Astrocyte (in vitro differentiated cells and primary cell): ENCODE measurements around the gene DIAPH2. TPM values are rescaled to one million over a fixed set of nuclear protein-coding genes. Genes with fewer than 3 reads are reported as not detected.
A peak's percentile ranks its signal among the peaks of the same experiment; 100 is the strongest.

Source experiments
- DNase-seq: peaks from one replicate; pipeline ENCODE4 v3.0.0-alpha.2; 2010; ENCODE audit warnings: low read depth
- FAIRE-seq: peaks from 2 replicates; lab custom pipeline; 2011; peaks lifted over from hg19 to GRCh38; lab: Jason Lieb, UNC
- H2AFZ ChIP-seq: 2 replicates; pipeline ENCODE4 v1.6.0; 2012; ENCODE audit warnings: low read depth, low read length, inconsistent platforms
- H3K27ac ChIP-seq: 2 replicates; pipeline ENCODE4 v1.5.1; 2011; ENCODE audit warnings: low read depth, low read length, inconsistent platforms
- H3K27me3 ChIP-seq: 2 replicates; pipeline ENCODE4 v1.6.0; 2011; ENCODE audit warnings: low read length, inconsistent platforms; ENCODE audit not compliant: insufficient read depth
- H3K36me3 ChIP-seq: 2 replicates; pipeline ENCODE4 v1.5.1; 2011; ENCODE audit warnings: low read length, inconsistent platforms; ENCODE audit not compliant: insufficient read depth
- H3K4me1 ChIP-seq: 2 replicates; pipeline ENCODE4 v1.5.1; 2011; ENCODE audit warnings: low read length, inconsistent platforms; ENCODE audit not compliant: insufficient read depth
- H3K4me2 ChIP-seq: 2 replicates; pipeline ENCODE4 v1.6.0; 2012; ENCODE audit warnings: low read length, inconsistent platforms
- H3K4me3 ChIP-seq: 2 replicates; pipeline ENCODE4 v1.5.1; 2011; ENCODE audit warnings: low read depth, mild to moderate bottlenecking, low read length, inconsistent platforms; ENCODE audit not compliant: insufficient read depth
- H3K79me2 ChIP-seq: 2 replicates; pipeline ENCODE4 v1.6.0; 2012; ENCODE audit warnings: mild to moderate bottlenecking, low read length, inconsistent platforms; ENCODE audit not compliant: insufficient read depth
- H3K9ac ChIP-seq: 2 replicates; pipeline ENCODE4 v1.6.0; 2012; ENCODE audit warnings: mild to moderate bottlenecking, low read length, inconsistent platforms
- H3K9me3 ChIP-seq: 2 replicates; pipeline ENCODE4 v1.5.1; 2012; ENCODE audit warnings: low read depth, mild to moderate bottlenecking, low read length, inconsistent platforms; ENCODE audit not compliant: insufficient read depth
- H4K20me1 ChIP-seq: 2 replicates; pipeline ENCODE4 v1.6.0; 2012; ENCODE audit warnings: low read length, inconsistent platforms; ENCODE audit not compliant: insufficient read depth
- H3K27ac Mint-ChIP-seq: one replicate; pipeline ENCODE4 v1.8.0; 2021; ENCODE audit warnings: mild to moderate bottlenecking, mixed read lengths; ENCODE audit not compliant: unreplicated experiment
- H3K27me3 Mint-ChIP-seq: one replicate; pipeline ENCODE4 v1.8.0; 2021; ENCODE audit warnings: low read depth, mixed read lengths; ENCODE audit not compliant: unreplicated experiment
- H3K36me3 Mint-ChIP-seq: one replicate; pipeline ENCODE4 v1.8.0; 2021; ENCODE audit warnings: low read depth, mixed read lengths; ENCODE audit not compliant: unreplicated experiment
- H3K4me1 Mint-ChIP-seq: one replicate; pipeline ENCODE4 v1.8.0; 2021; ENCODE audit warnings: low read depth, mixed read lengths; ENCODE audit not compliant: unreplicated experiment
- H3K4me3 Mint-ChIP-seq: one replicate; pipeline ENCODE4 v1.8.0; 2021; ENCODE audit warnings: mild to moderate bottlenecking, moderate library complexity, mixed read lengths; ENCODE audit not compliant: unreplicated experiment
- H3K9me3 Mint-ChIP-seq: one replicate; pipeline ENCODE4 v1.8.0; 2021; ENCODE audit warnings: mild to moderate bottlenecking, mixed read lengths; ENCODE audit not compliant: unreplicated experiment
- CTCF ChIP-seq: IDR thresholded peaks from 2 replicates; pipeline ENCODE4 v1.5.1; 2011; ENCODE audit warnings: low read depth, mild to moderate bottlenecking, inconsistent platforms, low read length, moderate library complexity; ENCODE audit not compliant: insufficient read depth
- EZH2 ChIP-seq: IDR thresholded peaks from 2 replicates; pipeline ENCODE4 v1.6.1; 2012; ENCODE audit warnings: mild to moderate bottlenecking, low read length, inconsistent platforms; ENCODE audit not compliant: insufficient read depth
- total RNA-seq: library from RNA; stranded (reverse); gene quantifications from 2 replicates; pipeline ENCODE4 v1.2.1, GENCODE V29; 2021

DIAPH2 gene
- total RNA-seq, 1 donor from 2014 or later: 9.8 TPM

GRCh38 chrX:96834137-96834536, 149.5 kb downstream of the DIAPH2 start:
- H3K4me1 Mint-ChIP-seq: peaks cover 7% of the 10 kb centered on the region
- no peaks in the 10 kb centered on the region for H3K36me3 ChIP-seq
- TF ChIP-seq EZH2: no peak
- TF ChIP-seq CTCF: no peak
- H3K4me3 Mint-ChIP-seq: no peak overlapping the region
- no peaks in the 10 kb centered on the region for H3K36me3 Mint-ChIP-seq
- H3K4me3 ChIP-seq: no peak overlapping the region
- no peaks in the 10 kb centered on the region for H3K27me3 ChIP-seq
- H3K4me1 ChIP-seq: no peaks in the 10 kb centered on the region
- DNase-seq (no peak), FAIRE-seq (peak; percentile 72)
- H2AFZ ChIP-seq: no peak overlapping the region
- no peaks in the 10 kb centered on the region for H3K79me2 ChIP-seq
- H3K4me2 ChIP-seq: no peak overlapping the region
- no peaks in the 10 kb centered on the region for H3K9me3 Mint-ChIP-seq
- H3K27me3 Mint-ChIP-seq: no peaks in the 10 kb centered on the region
- no peak overlapping the region for H3K27ac ChIP-seq
- H3K9me3 ChIP-seq: no peaks in the 10 kb centered on the region
- H3K27ac Mint-ChIP-seq: no peak overlapping the region
- no peaks in the 10 kb centered on the region for H4K20me1 ChIP-seq
- no peak overlapping the region for H3K9ac ChIP-seq

GRCh38 chrX:96835660-96836289, 151.1 kb downstream of the DIAPH2 start:
- DNase-seq (no peak), FAIRE-seq (peak; percentile 39)
- H2AFZ ChIP-seq: no peak overlapping the region
- H3K27ac ChIP-seq: no peak overlapping the region
- no peak overlapping the region for H3K4me2 ChIP-seq
- H3K9ac ChIP-seq: no peak overlapping the region
- H3K4me1 ChIP-seq: no peaks in the 10 kb centered on the region
- no peaks in the 10 kb centered on the region for H3K36me3 ChIP-seq
- no peak overlapping the region for H3K4me3 ChIP-seq
- no peaks in the 10 kb centered on the region for H3K9me3 ChIP-seq
- H3K36me3 Mint-ChIP-seq: no peaks in the 10 kb centered on the region
- H3K9me3 Mint-ChIP-seq: no peaks in the 10 kb centered on the region
- no peaks in the 10 kb centered on the region for H3K79me2 ChIP-seq
- H3K27me3 Mint-ChIP-seq: no peaks in the 10 kb centered on the region
- no peak overlapping the region for H3K4me3 Mint-ChIP-seq
- H3K27me3 ChIP-seq: no peaks in the 10 kb centered on the region
- no peak overlapping the region for H3K27ac Mint-ChIP-seq
- no peaks in the 10 kb centered on the region for H4K20me1 ChIP-seq
- TF ChIP-seq CTCF: no peak
- TF ChIP-seq EZH2: no peak
- H3K4me1 Mint-ChIP-seq: peaks cover 7% of the 10 kb centered on the region

- H3K9me3 ChIP-seq: no peaks in the 10 kb centered on the region
- no peak overlapping the region for H3K4me3 ChIP-seq
- no peak overlapping the region for H3K27ac Mint-ChIP-seq
- no peaks in the 10 kb centered on the region for H4K20me1 ChIP-seq
- H3K27me3 ChIP-seq: no peaks in the 10 kb centered on the region
- peak; percentile 20 for FAIRE-seq
- no peaks in the 10 kb centered on the region for H3K9me3 Mint-ChIP-seq
- no peak overlapping the region for H3K27ac ChIP-seq
- no peak overlapping the region for H2AFZ ChIP-seq
- TF ChIP-seq EZH2 (no peak), CTCF (no peak)
- no peaks in the 10 kb centered on the region for H3K36me3 Mint-ChIP-seq
- H3K27me3 Mint-ChIP-seq: no peaks in the 10 kb centered on the region
- H3K4me1 ChIP-seq: no peaks in the 10 kb centered on the region
- H3K4me1 Mint-ChIP-seq: peaks cover 7% of the 10 kb centered on the region
- H3K4me2 ChIP-seq: no peak overlapping the region
- H3K79me2 ChIP-seq: no peaks in the 10 kb centered on the region
- DNase-seq: peak; percentile 24
- no peak overlapping the region for H3K9ac ChIP-seq
- H3K4me3 Mint-ChIP-seq: no peak overlapping the region
- no peaks in the 10 kb centered on the region for H3K36me3 ChIP-seq
Observed at GRCh38 chrX:96837808-96838207, 153.2 kb downstream of the DIAPH2 start.
